Mucosa of descending colon (tissue), 3 donors: ENCODE results near the gene LIPG. TPM values are rescaled to one million over a fixed set of nuclear protein-coding genes. Genes with fewer than 3 reads are reported as not detected.
A peak's percentile ranks its signal among the peaks of the same experiment; 100 is the strongest.

Experiments used
- ATAC-seq: fragments of 200-7000 bp; cut with Tn5 transposase; one replicate; pipeline ENCODE4 v1.9.1; 2020; ENCODE audit warnings: mild to moderate bottlenecking, moderate library complexity
- DNase-seq, 3 donors: peaks; one replicate each; pipeline ENCODE4 v3.0.0-alpha.2; 2020
- H3K36me3 ChIP-seq: fragments of 200-600 bp; one replicate; pipeline ENCODE4 v1.8.0; 2021; ENCODE audit warnings: low read depth, mild to moderate bottlenecking
- H3K4me1 ChIP-seq: fragments of 200-600 bp; one replicate; pipeline ENCODE4 v1.8.0; 2021; ENCODE audit warnings: low read depth, mild to moderate bottlenecking
- H3K4me3 ChIP-seq: fragments of 200-600 bp; one replicate; pipeline ENCODE4 v1.8.0; 2021; ENCODE audit warnings: mild to moderate bottlenecking
- H3K9me3 ChIP-seq: fragments of 200-600 bp; one replicate; pipeline ENCODE4 v1.8.0; 2021; ENCODE audit warnings: mild to moderate bottlenecking
- intact Hi-C, 2 donors: fragments of 100-400 bp; cut with DNase I in 1 of 2; cut with micrococcal nuclease in 1 of 2; formaldehyde crosslinking; loops; one replicate each; pipeline versions ENCODE4 v1.11.0 to v1.11.1; 2022; cut with DNase I, micrococcal nuclease
- total RNA-seq, 3 donors: library from RNA; stranded (reverse); fragmentation: NEBNext Ultra II Directional in 2 of 3; extraction: Animal tissue kit (Norgen Biotek cat#: 25700) in 2 of 3; gene quantifications; one replicate each; pipeline versions ENCODE4 v1.2.1 to v1.2.4, GENCODE V29; 2021 to 2023
- TF ChIP-seq, protein P1 (sequence below): fragments of 200-600 bp; IDR thresholded peaks from one replicate; pipeline ENCODE4 v1.8.0; 2022; ENCODE audit warnings: antibody characterized with exemption, mild to moderate bottlenecking
- donor health status: DM: no; HTN: no; CAD: no; lungs with moderate emphysema.
- donor health status: DM: no; HTN: no; CAD: no.
- donor health status: DM: no; HTN: yes; CAD: no.

Gene LIPG
- total RNA-seq, 3 donors from 2014 or later, result 13.3 to 42.0 (median 13.8) TPM

GRCh38 chr18:49601211-49601610 is 39.4 kb downstream of the LIPG start:
- DNase-seq (no peak), ATAC-seq (no peak)
- Histone ChIP-seq H3K9me3 (peaks cover 4% of the 10 kb centered on the region), H3K4me3 (no peak overlapping the region), H3K36me3 (no peaks in the 10 kb centered on the region), H3K4me1 (no peaks in the 10 kb centered on the region)
- intact Hi-C loops, result no loop called here
- TF ChIP-seq, protein P1, sequence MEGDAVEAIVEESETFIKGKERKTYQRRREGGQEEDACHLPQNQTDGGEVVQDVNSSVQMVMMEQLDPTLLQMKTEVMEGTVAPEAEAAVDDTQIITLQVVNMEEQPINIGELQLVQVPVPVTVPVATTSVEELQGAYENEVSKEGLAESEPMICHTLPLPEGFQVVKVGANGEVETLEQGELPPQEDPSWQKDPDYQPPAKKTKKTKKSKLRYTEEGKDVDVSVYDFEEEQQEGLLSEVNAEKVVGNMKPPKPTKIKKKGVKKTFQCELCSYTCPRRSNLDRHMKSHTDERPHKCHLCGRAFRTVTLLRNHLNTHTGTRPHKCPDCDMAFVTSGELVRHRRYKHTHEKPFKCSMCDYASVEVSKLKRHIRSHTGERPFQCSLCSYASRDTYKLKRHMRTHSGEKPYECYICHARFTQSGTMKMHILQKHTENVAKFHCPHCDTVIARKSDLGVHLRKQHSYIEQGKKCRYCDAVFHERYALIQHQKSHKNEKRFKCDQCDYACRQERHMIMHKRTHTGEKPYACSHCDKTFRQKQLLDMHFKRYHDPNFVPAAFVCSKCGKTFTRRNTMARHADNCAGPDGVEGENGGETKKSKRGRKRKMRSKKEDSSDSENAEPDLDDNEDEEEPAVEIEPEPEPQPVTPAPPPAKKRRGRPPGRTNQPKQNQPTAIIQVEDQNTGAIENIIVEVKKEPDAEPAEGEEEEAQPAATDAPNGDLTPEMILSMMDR, result no peak

DNA sequence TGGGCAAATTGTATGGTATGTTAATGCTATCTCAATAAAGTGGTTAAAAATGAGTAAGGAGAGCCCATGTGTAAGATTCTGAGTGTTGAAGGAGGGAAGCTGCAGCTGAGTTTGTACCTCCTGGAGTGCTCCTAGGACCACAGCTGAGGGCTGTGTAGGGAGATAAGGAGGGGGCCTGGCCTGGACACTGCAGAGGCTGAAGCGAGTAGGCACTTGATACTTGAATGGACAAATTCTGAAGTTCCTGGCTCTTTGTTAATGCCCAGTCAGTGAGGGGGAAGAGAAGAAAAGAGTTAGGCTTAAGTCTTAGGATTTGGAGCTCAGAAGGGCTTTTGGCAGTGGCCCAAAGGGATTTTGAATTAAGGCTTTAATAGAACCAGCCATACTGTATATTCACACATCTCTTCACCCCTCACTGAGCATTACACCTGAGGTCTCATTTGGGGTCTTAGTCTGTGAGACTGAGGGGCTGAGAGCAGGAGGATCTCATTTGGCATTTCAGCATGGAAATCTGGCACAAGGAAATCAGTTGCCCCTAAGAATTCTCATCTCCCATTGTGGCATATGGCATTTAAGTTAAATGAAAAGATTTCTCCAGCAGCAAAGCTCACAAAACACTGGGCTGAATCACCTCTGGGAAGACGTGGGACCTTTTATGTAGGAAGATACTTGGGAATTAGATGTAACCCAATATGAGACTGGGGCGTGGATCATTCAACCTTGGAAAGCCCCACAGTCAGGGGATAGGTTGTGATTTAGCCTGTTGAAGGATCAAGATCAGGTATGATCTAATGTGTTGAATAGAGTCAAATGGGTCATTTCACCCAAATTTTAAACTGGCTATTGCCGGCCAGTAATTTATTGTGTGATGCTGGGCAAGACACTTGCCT is 46.8 kb downstream of the LIPG start:
- DNase-seq (no peak), ATAC-seq (no peak)
- H3K36me3 ChIP-seq, result no peaks in the 10 kb centered on the region
- no peak overlapping the region for H3K4me3 ChIP-seq
- TF ChIP-seq, protein P1, result no peak
- peaks cover 4% of the 10 kb centered on the region for H3K9me3 ChIP-seq
- intact Hi-C loops, result no loop called here
- H3K4me1 ChIP-seq, result peaks cover 4% of the 10 kb centered on the region

DNA sequence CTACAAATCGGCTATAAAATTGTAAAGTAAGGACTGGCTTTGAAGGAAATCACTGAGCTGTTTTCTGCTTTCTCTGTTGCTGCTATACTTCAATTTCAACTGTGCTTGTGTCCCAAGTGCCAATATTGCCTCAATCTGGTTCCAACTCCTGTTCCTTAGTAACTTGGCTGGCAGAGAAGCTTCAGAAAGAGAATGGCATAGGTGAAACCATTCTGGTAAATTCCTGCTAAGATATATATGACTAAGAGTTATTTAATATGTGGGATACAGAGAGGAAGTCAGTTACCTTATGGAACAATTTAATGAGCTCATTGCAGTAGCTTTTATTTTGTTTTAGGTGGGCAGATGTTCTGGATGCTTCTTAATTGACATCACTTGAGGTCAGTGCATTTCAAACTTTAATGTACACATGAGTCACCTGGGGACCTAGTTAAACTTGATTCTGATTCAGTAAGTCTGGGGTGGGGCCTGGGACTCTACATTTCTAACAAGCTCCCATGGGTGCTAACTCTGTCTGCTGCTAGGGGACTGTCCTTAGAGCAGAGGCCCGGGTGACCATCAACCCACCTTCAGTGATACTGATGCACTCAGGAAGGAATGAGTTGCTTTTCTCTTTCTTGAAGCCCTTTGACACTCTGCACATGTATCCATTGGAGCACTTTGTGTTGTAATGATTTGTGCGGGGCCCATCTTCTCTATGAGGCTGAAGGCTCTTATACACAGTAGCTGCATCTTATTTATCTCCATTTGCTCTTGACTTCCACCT is 47.6 kb downstream of the LIPG start:
- DNase-seq (no peak), ATAC-seq (peak; percentile 37)
- H3K36me3 ChIP-seq, result no peaks in the 10 kb centered on the region
- intact Hi-C loops, result no loop called here
- peaks cover 7% of the 10 kb centered on the region for H3K4me1 ChIP-seq
- no peak overlapping the region for H3K4me3 ChIP-seq
- H3K9me3 ChIP-seq, result peaks cover 4% of the 10 kb centered on the region
- TF ChIP-seq, protein P1, result no peak

DNA sequence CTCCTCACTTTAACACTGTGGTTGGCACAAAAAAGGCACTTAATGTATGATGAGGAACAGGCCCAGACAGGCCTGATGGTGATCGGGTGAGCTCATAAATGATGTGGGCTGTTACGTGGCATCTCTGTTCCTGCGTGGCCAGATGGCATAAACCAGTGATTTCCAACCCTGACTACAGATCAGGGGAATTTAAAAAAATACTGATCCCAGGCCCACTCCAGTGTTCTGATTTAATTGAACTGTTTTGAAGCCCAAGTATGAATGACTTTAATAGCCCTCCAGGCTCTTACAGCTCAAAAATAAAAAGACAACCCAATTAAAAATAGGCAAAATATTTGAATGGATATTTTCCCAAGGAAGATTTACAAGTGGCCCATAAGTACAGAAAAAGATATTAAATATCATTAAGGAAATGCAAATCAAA is 48.2 kb downstream of the LIPG start:
- intact Hi-C loops, result no loop called here
- peaks cover 7% of the 10 kb centered on the region for H3K4me1 ChIP-seq
- peaks cover 4% of the 10 kb centered on the region for H3K9me3 ChIP-seq
- DNase-seq (no peak), ATAC-seq (no peak)
- no peak overlapping the region for H3K4me3 ChIP-seq
- H3K36me3 ChIP-seq, result no peaks in the 10 kb centered on the region
- TF ChIP-seq, protein P1, result no peak

DNA sequence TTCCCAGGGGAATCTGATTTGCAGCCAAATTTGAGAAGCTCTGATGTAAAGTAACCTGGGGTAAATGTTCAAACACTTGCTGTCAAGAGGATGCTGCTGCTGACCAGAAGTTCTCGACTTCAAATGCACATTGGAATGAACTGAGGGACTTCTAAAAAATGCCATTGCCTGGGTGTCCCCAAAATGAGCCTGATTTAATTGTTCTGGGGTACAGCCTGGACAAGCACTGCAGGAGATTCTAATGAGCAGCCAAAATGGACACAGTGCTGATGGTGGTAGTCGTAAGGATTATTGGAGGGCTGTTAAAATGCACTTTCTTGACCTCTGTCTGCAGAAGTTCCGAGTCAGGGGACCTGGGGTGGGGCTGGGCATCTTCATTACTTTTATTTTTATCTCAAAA is 49.5 kb downstream of the LIPG start:
- Histone ChIP-seq H3K9me3 (no peaks in the 10 kb centered on the region), H3K4me3 (no peak overlapping the region), H3K4me1 (peaks cover 7% of the 10 kb centered on the region), H3K36me3 (no peaks in the 10 kb centered on the region)
- no peak for ATAC-seq
- TF ChIP-seq, protein P1, result no peak
- intact Hi-C loops, result no loop called here
- DNase-seq, result no peak
